Measurements from ENCODE around the gene VPS45.
"Not testable (repeated sequence)": the region's sequence is repeated elsewhere in the genome, so short reads cannot be mapped to it uniquely, and the experiment has no call there.

Gene VPS45

GRCh38 chr1:150067184-150068108, at the start of gene VPS45:
Gene VPS45 (plus strand): TSS chr1:150067776. CDS start chr1:150067858, 82 bp downstream.
- peaks cover 35% of the 10 kb centered on the region for H3K36me3 Mint-ChIP-seq
- peak; percentile 70 to 91 for DNase-seq (ENCODE audit: low spot score in 2 of 2)
- ATAC-seq, result peak; percentile 96
- H3K4me1 Mint-ChIP-seq, result peaks cover 26% of the 10 kb centered on the region
- H3K4me3 Mint-ChIP-seq, result peak within 1 kb of the TSS; percentile 94
- no peaks in the 10 kb centered on the region for H3K9me3 Mint-ChIP-seq
- H3K27ac Mint-ChIP-seq, result peak within 1 kb of the TSS; percentile 96

- no peaks in the 10 kb centered on the region for H3K9me3 Mint-ChIP-seq
- no peaks in the 10 kb centered on the region for H3K4me1 Mint-ChIP-seq
- no peak for ATAC-seq
- no peak for DNase-seq (ENCODE audit: low spot score in 2 of 2)
- H3K27ac Mint-ChIP-seq, result no peak overlapping the region
- no peaks in the 10 kb centered on the region for H3K36me3 Mint-ChIP-seq
- H3K4me3 Mint-ChIP-seq, result no peak overlapping the region
These were observed 49.4 kb upstream of the VPS45 start for GRCh38 chr1:150018165-150018564.

GRCh38 chr1:150020711-150021110, 46.9 kb upstream of the VPS45 start:
- Mint-ChIP-seq H3K4me3 (no peak overlapping the region), H3K27ac (no peak overlapping the region), H3K9me3 (no peaks in the 10 kb centered on the region), H3K4me1 (no peaks in the 10 kb centered on the region), H3K36me3 (no peaks in the 10 kb centered on the region)
- ATAC-seq, result no peak
- no peak for DNase-seq (ENCODE audit: low spot score in 2 of 2)

- DNase-seq (ENCODE audit: low spot score in 2 of 2), result no peak
- no peak for ATAC-seq
- H3K4me3 Mint-ChIP-seq, result no peak overlapping the region
- no peaks in the 10 kb centered on the region for H3K4me1 Mint-ChIP-seq
- no peaks in the 10 kb centered on the region for H3K9me3 Mint-ChIP-seq
- no peaks in the 10 kb centered on the region for H3K36me3 Mint-ChIP-seq
- no peak overlapping the region for H3K27ac Mint-ChIP-seq
These were observed 46.3 kb upstream of the VPS45 start for GRCh38 chr1:150021191-150021694.

GRCh38 chr1:150022357-150022756, 45.2 kb upstream of the VPS45 start:
- ATAC-seq, result no peak
- Mint-ChIP-seq H3K36me3 (no peaks in the 10 kb centered on the region), H3K9me3 (no peaks in the 10 kb centered on the region), H3K4me1 (no peaks in the 10 kb centered on the region), H3K27ac (no peak overlapping the region), H3K4me3 (no peak overlapping the region)
- no peak for DNase-seq (ENCODE audit: low spot score in 2 of 2)

- Mint-ChIP-seq H3K27ac (no peak overlapping the region), H3K36me3 (no peaks in the 10 kb centered on the region), H3K4me3 (no peak overlapping the region), H3K4me1 (no peaks in the 10 kb centered on the region), H3K9me3 (no peaks in the 10 kb centered on the region)
- DNase-seq (ENCODE audit: low spot score in 2 of 2) (no peak), ATAC-seq (no peak)
These were observed 43.4 kb upstream of the VPS45 start for GRCh38 chr1:150024156-150024555.

GRCh38 chr1:150028322-150028721, 39.3 kb upstream of the VPS45 start:
- Mint-ChIP-seq H3K27ac (no peak overlapping the region), H3K9me3 (no peaks in the 10 kb centered on the region), H3K4me3 (no peak overlapping the region), H3K36me3 (no peaks in the 10 kb centered on the region), H3K4me1 (no peaks in the 10 kb centered on the region)
- DNase-seq (ENCODE audit: low spot score in 2 of 2) (no peak), ATAC-seq (no peak)

- ATAC-seq (no peak), DNase-seq (ENCODE audit: low spot score in 2 of 2) (no peak)
- H3K36me3 Mint-ChIP-seq, result no peaks in the 10 kb centered on the region
- no peaks in the 10 kb centered on the region for H3K4me1 Mint-ChIP-seq
- no peaks in the 10 kb centered on the region for H3K9me3 Mint-ChIP-seq
- no peak overlapping the region for H3K27ac Mint-ChIP-seq
- no peak overlapping the region for H3K4me3 Mint-ChIP-seq
These were observed 33.2 kb upstream of the VPS45 start for GRCh38 chr1:150034336-150034735.

GRCh38 chr1:150049926-150050325, 17.6 kb upstream of the VPS45 start:
- Mint-ChIP-seq H3K4me1 (no peaks in the 10 kb centered on the region), H3K36me3 (no peaks in the 10 kb centered on the region)
- DNase-seq (ENCODE audit: low spot score in 2 of 2), result no peak

GRCh38 chr1:150051089-150051373, 16.5 kb upstream of the VPS45 start:
- H3K9me3 Mint-ChIP-seq, result no peaks in the 10 kb centered on the region
- no peak overlapping the region for H3K4me3 Mint-ChIP-seq
- ATAC-seq (no peak), DNase-seq (ENCODE audit: low spot score in 2 of 2) (no peak)
- no peak overlapping the region for H3K27ac Mint-ChIP-seq
- no peaks in the 10 kb centered on the region for H3K4me1 Mint-ChIP-seq
- no peaks in the 10 kb centered on the region for H3K36me3 Mint-ChIP-seq

More at GRCh38 chr1:150049926-150050325, 17.6 kb upstream of the VPS45 start:
- H3K4me3 Mint-ChIP-seq, result no peak overlapping the region
- ATAC-seq, result no peak
- no peak overlapping the region for H3K27ac Mint-ChIP-seq
- no peaks in the 10 kb centered on the region for H3K9me3 Mint-ChIP-seq

- DNase-seq (ENCODE audit: low spot score in 2 of 2); H3K27ac Mint-ChIP-seq; H3K4me1 Mint-ChIP-seq; H3K36me3 Mint-ChIP-seq; H3K4me3 Mint-ChIP-seq; ATAC-seq; H3K9me3 Mint-ChIP-seq: not testable (repeated sequence)
These were observed 15.6 kb upstream of the VPS45 start for GRCh38 chr1:150051905-150052412.

GRCh38 chr1:150053926-150054325, 13.7 kb upstream of the VPS45 start:
- no peak for DNase-seq (ENCODE audit: low spot score in 2 of 2)
- Mint-ChIP-seq H3K4me3 (no peak overlapping the region), H3K36me3 (no peaks in the 10 kb centered on the region), H3K9me3 (no peaks in the 10 kb centered on the region), H3K4me1 (no peaks in the 10 kb centered on the region), H3K27ac (no peak overlapping the region)
- no peak for ATAC-seq

- not testable (repeated sequence) for H3K9me3 Mint-ChIP-seq; H3K4me3 Mint-ChIP-seq; ATAC-seq; H3K27ac Mint-ChIP-seq; H3K4me1 Mint-ChIP-seq; H3K36me3 Mint-ChIP-seq; DNase-seq (ENCODE audit: low spot score in 2 of 2)
These were observed 12.1 kb upstream of the VPS45 start for GRCh38 chr1:150055507-150055906.

- ATAC-seq (no peak), DNase-seq (ENCODE audit: low spot score in 2 of 2) (no peak)
- Mint-ChIP-seq H3K27ac (no peak overlapping the region), H3K4me1 (no peaks in the 10 kb centered on the region), H3K36me3 (no peaks in the 10 kb centered on the region), H3K4me3 (no peak overlapping the region), H3K9me3 (no peaks in the 10 kb centered on the region)
These were observed 11.2 kb upstream of the VPS45 start for GRCh38 chr1:150056407-150056806.

- no peak overlapping the region for H3K4me3 Mint-ChIP-seq
These were observed 7.3 kb upstream of the VPS45 start for GRCh38 chr1:150060260-150060659.

GRCh38 chr1:150061632-150062101, 5.9 kb upstream of the VPS45 start:
- Mint-ChIP-seq H3K27ac (no peak overlapping the region), H3K36me3 (no peaks in the 10 kb centered on the region), H3K4me1 (peaks cover 6% of the 10 kb centered on the region), H3K4me3 (no peak overlapping the region), H3K9me3 (no peaks in the 10 kb centered on the region)
- ATAC-seq (no peak), DNase-seq (ENCODE audit: low spot score in 2 of 2) (no peak)

More at GRCh38 chr1:150060260-150060659, 7.3 kb upstream of the VPS45 start:
- no peak for ATAC-seq
- no peaks in the 10 kb centered on the region for H3K36me3 Mint-ChIP-seq
- DNase-seq (ENCODE audit: low spot score in 2 of 2), result no peak
- H3K9me3 Mint-ChIP-seq, result no peaks in the 10 kb centered on the region
- H3K4me1 Mint-ChIP-seq, result no peaks in the 10 kb centered on the region
- H3K27ac Mint-ChIP-seq, result no peak overlapping the region
